ENCODE measurements around the gene CFAP44. TPM values are rescaled to one million over a fixed set of nuclear protein-coding genes. Genes with fewer than 3 reads are reported as not detected.

Gene CFAP44
- total RNA-seq, 4 donors from 2014 or later = 3.2 to 8.6 (median 3.8) TPM

GRCh38 chr3:113455446-113455845 is 14.2 kb upstream of the CFAP44 start:
- H3K27ac ChIP-seq = no peak overlapping the region
- no peaks in the 10 kb centered on the region for H3K9me3 ChIP-seq
- H3K4me3 ChIP-seq = no peak overlapping the region
- peaks cover 0 to 76% of the 10 kb centered on the region in 2 donors for H3K36me3 ChIP-seq
- no peaks in the 10 kb centered on the region for H3K4me1 ChIP-seq
- no peak for ATAC-seq
- no peaks in the 10 kb centered on the region for H3K27me3 ChIP-seq
- TF ChIP-seq POLR2A (IDR thresholded peaks at IDR 0.05) = no peak

DNA sequence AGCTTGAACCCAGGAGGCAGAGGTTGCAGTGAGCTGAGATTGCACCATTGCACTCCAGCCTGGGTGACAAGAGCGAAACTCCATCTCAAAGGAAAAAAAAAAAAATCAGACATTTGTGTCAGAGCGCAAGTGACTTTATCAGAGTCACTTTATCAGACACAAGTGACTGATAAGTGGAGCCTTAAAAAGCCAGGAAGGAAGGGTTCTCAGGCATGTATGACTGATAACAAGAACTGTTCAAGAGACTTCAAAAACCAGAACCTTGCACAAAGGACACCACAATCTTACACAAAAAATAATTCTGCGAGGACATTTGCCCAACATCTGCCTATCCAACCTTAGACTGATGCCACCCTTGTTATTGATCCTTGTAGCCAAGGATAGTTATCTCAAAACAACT is 13.3 kb upstream of the CFAP44 start:
- Histone ChIP-seq H3K36me3 (peaks cover 0 to 76% of the 10 kb centered on the region in 2 donors), H3K27me3 (no peaks in the 10 kb centered on the region), H3K27ac (no peak overlapping the region), H3K9me3 (no peaks in the 10 kb centered on the region), H3K4me1 (no peaks in the 10 kb centered on the region), H3K4me3 (no peak overlapping the region)
- no peak for ATAC-seq
- 82 to 87% methylated on average over 3 of the region's 3 CpGs for WGBS, 2 donors (ENCODE audit: low coverage in 1 of 2)
- TF ChIP-seq POLR2A (IDR thresholded peaks at IDR 0.05) (no peak), EP300 (IDR thresholded peaks at IDR 0.05) (no peak), POLR2AphosphoS5 (IDR thresholded peaks at IDR 0.05) (no peak)
- TF ChIP-seq, protein P1, sequence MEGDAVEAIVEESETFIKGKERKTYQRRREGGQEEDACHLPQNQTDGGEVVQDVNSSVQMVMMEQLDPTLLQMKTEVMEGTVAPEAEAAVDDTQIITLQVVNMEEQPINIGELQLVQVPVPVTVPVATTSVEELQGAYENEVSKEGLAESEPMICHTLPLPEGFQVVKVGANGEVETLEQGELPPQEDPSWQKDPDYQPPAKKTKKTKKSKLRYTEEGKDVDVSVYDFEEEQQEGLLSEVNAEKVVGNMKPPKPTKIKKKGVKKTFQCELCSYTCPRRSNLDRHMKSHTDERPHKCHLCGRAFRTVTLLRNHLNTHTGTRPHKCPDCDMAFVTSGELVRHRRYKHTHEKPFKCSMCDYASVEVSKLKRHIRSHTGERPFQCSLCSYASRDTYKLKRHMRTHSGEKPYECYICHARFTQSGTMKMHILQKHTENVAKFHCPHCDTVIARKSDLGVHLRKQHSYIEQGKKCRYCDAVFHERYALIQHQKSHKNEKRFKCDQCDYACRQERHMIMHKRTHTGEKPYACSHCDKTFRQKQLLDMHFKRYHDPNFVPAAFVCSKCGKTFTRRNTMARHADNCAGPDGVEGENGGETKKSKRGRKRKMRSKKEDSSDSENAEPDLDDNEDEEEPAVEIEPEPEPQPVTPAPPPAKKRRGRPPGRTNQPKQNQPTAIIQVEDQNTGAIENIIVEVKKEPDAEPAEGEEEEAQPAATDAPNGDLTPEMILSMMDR (IDR thresholded peaks at IDR 0.05) = no peak

DNA sequence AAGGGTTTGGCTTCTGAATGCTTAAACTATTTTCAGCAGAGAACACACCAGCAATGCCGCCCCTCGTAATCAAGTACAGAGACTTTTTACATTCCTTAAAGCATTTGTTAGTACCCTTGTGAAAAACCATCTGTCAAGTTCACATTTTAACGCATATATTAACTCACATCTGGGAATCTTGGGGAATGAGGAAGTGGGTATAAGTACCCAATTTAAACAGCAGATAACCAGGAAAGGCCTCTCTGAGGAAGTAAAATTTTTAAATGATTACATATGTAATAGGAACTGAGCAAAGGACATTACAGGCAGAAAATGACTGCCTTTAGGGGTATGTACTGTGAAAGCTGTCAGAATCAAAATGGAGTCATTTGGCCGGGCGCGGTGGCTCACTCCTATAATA is 12.8 kb upstream of the CFAP44 start:
- H3K27ac ChIP-seq = no peak overlapping the region
- H3K27me3 ChIP-seq = no peaks in the 10 kb centered on the region
- peaks cover 0 to 76% of the 10 kb centered on the region in 2 donors for H3K36me3 ChIP-seq
- ATAC-seq = no peak
- TF ChIP-seq, protein P1 (IDR thresholded peaks at IDR 0.05) = no peak
- TF ChIP-seq EP300 (IDR thresholded peaks at IDR 0.05) = no peak
- no peak for TF ChIP-seq POLR2AphosphoS5 (IDR thresholded peaks at IDR 0.05)
- no peak for TF ChIP-seq POLR2A (IDR thresholded peaks at IDR 0.05)
- no peaks in the 10 kb centered on the region for H3K4me1 ChIP-seq
- H3K4me3 ChIP-seq = no peak overlapping the region
- H3K9me3 ChIP-seq = no peaks in the 10 kb centered on the region
- WGBS, 2 donors (ENCODE audit: low coverage in 1 of 2) = 90 to 93% methylated on average over 6 of the region's 6 CpGs

- Histone ChIP-seq H3K27me3 (no peaks in the 10 kb centered on the region), H3K36me3 (peaks cover 0 to 73% of the 10 kb centered on the region in 2 donors), H3K4me1 (no peaks in the 10 kb centered on the region), H3K4me3 (no peak overlapping the region), H3K9me3 (no peaks in the 10 kb centered on the region), H3K27ac (no peak overlapping the region)
- no peak for TF ChIP-seq EP300 (IDR thresholded peaks at IDR 0.05)
- WGBS, 2 donors (ENCODE audit: low coverage in 1 of 2) = 95 to 100% methylated on average over 1 of the region's 1 CpG
- ATAC-seq = no peak
These were observed 9.6 kb upstream of the CFAP44 start for GRCh38 chr3:113450911-113451310.

DNA sequence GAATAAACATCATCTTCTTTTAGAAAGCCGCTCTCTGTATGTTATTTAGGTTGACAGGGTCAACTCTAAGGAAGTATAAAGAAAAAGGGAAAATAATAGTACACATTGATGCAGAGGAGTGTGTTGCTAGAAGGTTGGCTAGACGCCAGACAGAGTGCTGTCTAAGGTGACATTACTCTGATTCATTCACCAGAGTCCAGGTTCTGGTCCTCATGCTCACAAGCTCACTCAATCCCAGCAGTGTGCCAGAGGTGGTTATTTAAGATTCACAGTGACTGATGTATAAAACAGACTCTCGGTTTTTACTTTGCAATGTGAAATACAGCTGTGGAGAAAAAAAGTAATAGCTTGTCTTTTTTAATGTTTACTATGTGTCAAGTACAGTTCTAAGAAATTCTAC is 1.7 kb downstream of the CFAP44 start:
- no peak overlapping the region for H3K27ac ChIP-seq
- H3K4me1 ChIP-seq = peaks cover 0 to 6% (median 0%) of the 10 kb centered on the region in 3 donors
- WGBS, 2 donors (ENCODE audit: low coverage in 1 of 2) = 84 to 97% methylated on average over 3 of the region's 3 CpGs
- TF ChIP-seq POLR2A (IDR thresholded peaks at IDR 0.05) (no peak), POLR2AphosphoS5 (IDR thresholded peaks at IDR 0.05) (no peak), EP300 (IDR thresholded peaks at IDR 0.05) (no peak)
- TF ChIP-seq, protein P1 (IDR thresholded peaks at IDR 0.05) = no peak
- no peak overlapping the region for H3K4me3 ChIP-seq
- H3K36me3 ChIP-seq = peaks cover 0 to 12% of the 10 kb centered on the region in 2 donors
- H3K9me3 ChIP-seq = no peaks in the 10 kb centered on the region
- H3K27me3 ChIP-seq = no peaks in the 10 kb centered on the region
- no peak for ATAC-seq

DNA sequence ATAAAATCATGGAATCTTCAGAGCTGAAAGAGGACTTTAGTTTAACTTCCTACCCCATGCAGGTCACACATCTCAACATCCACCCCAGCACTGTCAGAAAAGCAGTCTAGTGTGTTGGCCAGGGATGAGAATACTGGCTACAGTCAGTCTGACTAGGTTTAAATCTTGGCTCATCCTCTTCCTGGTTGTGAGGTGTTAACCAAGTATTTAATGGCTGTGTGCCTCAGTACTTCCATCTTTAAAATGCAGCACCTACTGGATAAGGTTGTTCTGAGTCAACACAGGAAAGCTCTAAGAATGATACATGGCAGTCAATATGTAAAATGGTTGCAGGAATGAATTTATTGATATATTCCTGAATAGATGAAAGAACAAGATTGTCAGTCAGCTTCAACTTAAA is 3.1 kb downstream of the CFAP44 start:
- Histone ChIP-seq H3K9me3 (no peaks in the 10 kb centered on the region), H3K27me3 (no peaks in the 10 kb centered on the region), H3K27ac (no peak overlapping the region), H3K4me1 (peaks cover 0 to 6% (median 0%) of the 10 kb centered on the region in 3 donors), H3K36me3 (peaks cover 0 to under 1% of the 10 kb centered on the region in 2 donors), H3K4me3 (no peak overlapping the region)
- ATAC-seq = no peak
- TF ChIP-seq EP300 (IDR thresholded peaks at IDR 0.05) (no peak), POLR2AphosphoS5 (IDR thresholded peaks at IDR 0.05) (no peak), POLR2A (IDR thresholded peaks at IDR 0.05) (no peak)
- TF ChIP-seq, protein P1 (IDR thresholded peaks at IDR 0.05) = no peak
